ENCODE results near the gene FANCB. TPM values are rescaled to one million over a fixed set of nuclear protein-coding genes. Genes with fewer than 3 reads are reported as not detected.
A peak's percentile ranks its signal among the peaks of the same experiment; 100 is the strongest.

The FANCB gene
- total and polyA plus RNA-seq, 4 donors, result 0.07 to 6.2 (median 0.29) TPM

DNA sequence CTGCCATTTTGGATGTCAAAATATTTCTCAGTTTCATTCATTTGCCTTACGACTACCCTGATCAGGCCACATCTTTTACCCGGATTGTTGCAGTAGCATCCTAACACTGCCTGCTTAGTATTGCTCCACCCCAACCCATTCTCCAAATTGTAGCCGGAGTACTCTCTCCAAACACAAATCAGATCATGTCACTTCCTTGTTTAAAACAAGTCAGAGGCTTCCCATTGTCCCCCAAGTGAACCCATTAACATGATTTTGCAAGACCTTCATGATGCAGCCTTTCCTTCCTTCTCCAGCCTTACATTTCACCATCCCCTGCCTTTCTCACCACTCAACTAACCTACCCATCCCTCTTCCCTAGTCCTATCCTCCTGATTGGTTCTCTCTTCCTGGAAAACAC lies 53.1 kb downstream of the FANCB start:
- Histone ChIP-seq H3K9me3 (ENCODE audit: control insufficient read depth in 4 of 4, low read length in 3 of 4) (peaks cover 0 to 8% (median 2%) of the 10 kb centered on the region in 4 donors), H3K4me3 (ENCODE audit: low read depth in 1 of 3, low read length in 3 of 3) (peak overlapping the region in 1 of 3 donors; percentile 1), H3K27ac (ENCODE audit: low read depth in 1 of 2, low read length in 2 of 2) (no peak overlapping the region), H3K27me3 (ENCODE audit: control insufficient read depth in 4 of 4, insufficient read depth in 4 of 4, low read length in 3 of 4) (no peaks in the 10 kb centered on the region), H3K4me1 (ENCODE audit: control insufficient read depth in 4 of 4, insufficient read depth in 4 of 4, low read length in 3 of 4) (no peaks in the 10 kb centered on the region), H3K36me3 (ENCODE audit: control insufficient read depth in 4 of 4, insufficient read depth in 3 of 4, low read depth in 1 of 4, low read length in 3 of 4) (no peaks in the 10 kb centered on the region), H3K9ac (ENCODE audit: low read depth in 1 of 2, low read length in 2 of 2) (no peak overlapping the region)
- DNase-seq (ENCODE audit: low spot score), result no peak
- 62% methylated on average over 3 of the region's 3 CpGs for WGBS
- TF ChIP-seq TAF1 (conservative IDR thresholded peaks at IDR 0.05), result no peak

DNA sequence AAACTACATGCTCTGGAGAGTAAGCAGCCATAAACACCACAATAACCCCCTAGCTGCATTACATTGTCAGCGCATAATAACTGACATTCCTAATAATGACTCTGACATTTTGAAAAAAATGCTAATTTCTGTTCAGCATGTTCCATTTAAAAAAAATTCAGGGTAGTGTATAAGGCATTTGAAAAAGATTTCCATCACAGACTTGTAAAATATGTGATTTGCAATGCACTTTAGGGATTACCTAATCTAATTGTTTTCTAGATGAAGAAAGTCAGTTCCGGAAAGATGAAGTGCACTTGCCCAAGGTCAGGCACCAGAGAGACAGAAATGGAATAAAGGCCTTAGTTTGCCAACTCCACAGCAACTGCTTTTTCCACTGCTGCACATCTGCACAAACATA lies 55.3 kb downstream of the FANCB start:
- no peaks in the 10 kb centered on the region for H3K27me3 ChIP-seq (ENCODE audit: control insufficient read depth in 4 of 4, insufficient read depth in 4 of 4, low read length in 3 of 4)
- WGBS, result 86% methylated on average over 2 of the region's 2 CpGs
- DNase-seq (ENCODE audit: low spot score), result no peak
- TF ChIP-seq, protein P1, sequence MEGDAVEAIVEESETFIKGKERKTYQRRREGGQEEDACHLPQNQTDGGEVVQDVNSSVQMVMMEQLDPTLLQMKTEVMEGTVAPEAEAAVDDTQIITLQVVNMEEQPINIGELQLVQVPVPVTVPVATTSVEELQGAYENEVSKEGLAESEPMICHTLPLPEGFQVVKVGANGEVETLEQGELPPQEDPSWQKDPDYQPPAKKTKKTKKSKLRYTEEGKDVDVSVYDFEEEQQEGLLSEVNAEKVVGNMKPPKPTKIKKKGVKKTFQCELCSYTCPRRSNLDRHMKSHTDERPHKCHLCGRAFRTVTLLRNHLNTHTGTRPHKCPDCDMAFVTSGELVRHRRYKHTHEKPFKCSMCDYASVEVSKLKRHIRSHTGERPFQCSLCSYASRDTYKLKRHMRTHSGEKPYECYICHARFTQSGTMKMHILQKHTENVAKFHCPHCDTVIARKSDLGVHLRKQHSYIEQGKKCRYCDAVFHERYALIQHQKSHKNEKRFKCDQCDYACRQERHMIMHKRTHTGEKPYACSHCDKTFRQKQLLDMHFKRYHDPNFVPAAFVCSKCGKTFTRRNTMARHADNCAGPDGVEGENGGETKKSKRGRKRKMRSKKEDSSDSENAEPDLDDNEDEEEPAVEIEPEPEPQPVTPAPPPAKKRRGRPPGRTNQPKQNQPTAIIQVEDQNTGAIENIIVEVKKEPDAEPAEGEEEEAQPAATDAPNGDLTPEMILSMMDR (IDR thresholded peaks at IDR 0.05; ENCODE audit: low read depth, low read length, missing input control), result no peak
- TF ChIP-seq, protein P2, sequence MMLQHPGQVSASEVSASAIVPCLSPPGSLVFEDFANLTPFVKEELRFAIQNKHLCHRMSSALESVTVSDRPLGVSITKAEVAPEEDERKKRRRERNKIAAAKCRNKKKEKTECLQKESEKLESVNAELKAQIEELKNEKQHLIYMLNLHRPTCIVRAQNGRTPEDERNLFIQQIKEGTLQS (IDR thresholded peaks at IDR 0.05), result no peak
- TF ChIP-seq, protein P3, sequence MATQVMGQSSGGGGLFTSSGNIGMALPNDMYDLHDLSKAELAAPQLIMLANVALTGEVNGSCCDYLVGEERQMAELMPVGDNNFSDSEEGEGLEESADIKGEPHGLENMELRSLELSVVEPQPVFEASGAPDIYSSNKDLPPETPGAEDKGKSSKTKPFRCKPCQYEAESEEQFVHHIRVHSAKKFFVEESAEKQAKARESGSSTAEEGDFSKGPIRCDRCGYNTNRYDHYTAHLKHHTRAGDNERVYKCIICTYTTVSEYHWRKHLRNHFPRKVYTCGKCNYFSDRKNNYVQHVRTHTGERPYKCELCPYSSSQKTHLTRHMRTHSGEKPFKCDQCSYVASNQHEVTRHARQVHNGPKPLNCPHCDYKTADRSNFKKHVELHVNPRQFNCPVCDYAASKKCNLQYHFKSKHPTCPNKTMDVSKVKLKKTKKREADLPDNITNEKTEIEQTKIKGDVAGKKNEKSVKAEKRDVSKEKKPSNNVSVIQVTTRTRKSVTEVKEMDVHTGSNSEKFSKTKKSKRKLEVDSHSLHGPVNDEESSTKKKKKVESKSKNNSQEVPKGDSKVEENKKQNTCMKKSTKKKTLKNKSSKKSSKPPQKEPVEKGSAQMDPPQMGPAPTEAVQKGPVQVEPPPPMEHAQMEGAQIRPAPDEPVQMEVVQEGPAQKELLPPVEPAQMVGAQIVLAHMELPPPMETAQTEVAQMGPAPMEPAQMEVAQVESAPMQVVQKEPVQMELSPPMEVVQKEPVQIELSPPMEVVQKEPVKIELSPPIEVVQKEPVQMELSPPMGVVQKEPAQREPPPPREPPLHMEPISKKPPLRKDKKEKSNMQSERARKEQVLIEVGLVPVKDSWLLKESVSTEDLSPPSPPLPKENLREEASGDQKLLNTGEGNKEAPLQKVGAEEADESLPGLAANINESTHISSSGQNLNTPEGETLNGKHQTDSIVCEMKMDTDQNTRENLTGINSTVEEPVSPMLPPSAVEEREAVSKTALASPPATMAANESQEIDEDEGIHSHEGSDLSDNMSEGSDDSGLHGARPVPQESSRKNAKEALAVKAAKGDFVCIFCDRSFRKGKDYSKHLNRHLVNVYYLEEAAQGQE (IDR thresholded peaks at IDR 0.05), result no peak
- TF ChIP-seq EGR1 (IDR thresholded peaks at IDR 0.05; ENCODE audit: low read depth in 2 of 2) (no peak), HNF4G (IDR thresholded peaks at IDR 0.05) (no peak), FOXA1 (IDR thresholded peaks at IDR 0.05) (no peak), TAF1 (conservative IDR thresholded peaks at IDR 0.05) (no peak), JUND (IDR thresholded peaks at IDR 0.05) (no peak), RAD21 (IDR thresholded peaks at IDR 0.05) (no peak), YY1 (IDR thresholded peaks at IDR 0.05) (no peak), RXRA (IDR thresholded peaks at IDR 0.05) (no peak), SP1 (IDR thresholded peaks at IDR 0.05) (no peak), FOXA2 (IDR thresholded peaks at IDR 0.05) (no peak), HNF4A (conservative IDR thresholded peaks at IDR 0.05) (no peak), GABPA (IDR thresholded peaks at IDR 0.05 in 1 of 2, conservative IDR thresholded peaks at IDR 0.05 in 1 of 2) (no peak), NR2F2 (IDR thresholded peaks at IDR 0.05) (no peak)
- TF ChIP-seq, protein P4, sequence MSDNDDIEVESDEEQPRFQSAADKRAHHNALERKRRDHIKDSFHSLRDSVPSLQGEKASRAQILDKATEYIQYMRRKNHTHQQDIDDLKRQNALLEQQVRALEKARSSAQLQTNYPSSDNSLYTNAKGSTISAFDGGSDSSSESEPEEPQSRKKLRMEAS (IDR thresholded peaks at IDR 0.05), result no peak
- TF ChIP-seq, protein P5, sequence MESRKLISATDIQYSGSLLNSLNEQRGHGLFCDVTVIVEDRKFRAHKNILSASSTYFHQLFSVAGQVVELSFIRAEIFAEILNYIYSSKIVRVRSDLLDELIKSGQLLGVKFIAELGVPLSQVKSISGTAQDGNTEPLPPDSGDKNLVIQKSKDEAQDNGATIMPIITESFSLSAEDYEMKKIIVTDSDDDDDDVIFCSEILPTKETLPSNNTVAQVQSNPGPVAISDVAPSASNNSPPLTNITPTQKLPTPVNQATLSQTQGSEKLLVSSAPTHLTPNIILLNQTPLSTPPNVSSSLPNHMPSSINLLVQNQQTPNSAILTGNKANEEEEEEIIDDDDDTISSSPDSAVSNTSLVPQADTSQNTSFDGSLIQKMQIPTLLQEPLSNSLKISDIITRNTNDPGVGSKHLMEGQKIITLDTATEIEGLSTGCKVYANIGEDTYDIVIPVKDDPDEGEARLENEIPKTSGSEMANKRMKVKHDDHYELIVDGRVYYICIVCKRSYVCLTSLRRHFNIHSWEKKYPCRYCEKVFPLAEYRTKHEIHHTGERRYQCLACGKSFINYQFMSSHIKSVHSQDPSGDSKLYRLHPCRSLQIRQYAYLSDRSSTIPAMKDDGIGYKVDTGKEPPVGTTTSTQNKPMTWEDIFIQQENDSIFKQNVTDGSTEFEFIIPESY (IDR thresholded peaks at IDR 0.05), result no peak
- no peak overlapping the region for H3K4me3 ChIP-seq (ENCODE audit: low read depth in 1 of 3, low read length in 3 of 3)
- no peaks in the 10 kb centered on the region for H3K36me3 ChIP-seq (ENCODE audit: control insufficient read depth in 4 of 4, insufficient read depth in 3 of 4, low read depth in 1 of 4, low read length in 3 of 4)
- H3K27ac ChIP-seq (ENCODE audit: low read depth in 1 of 2, low read length in 2 of 2), result no peak overlapping the region
- H3K4me1 ChIP-seq (ENCODE audit: control insufficient read depth in 4 of 4, insufficient read depth in 4 of 4, low read length in 3 of 4), result no peaks in the 10 kb centered on the region
- H3K9me3 ChIP-seq (ENCODE audit: control insufficient read depth in 4 of 4, low read length in 3 of 4), result peaks cover 0 to 8% (median 2%) of the 10 kb centered on the region in 4 donors
- no peak overlapping the region for H3K9ac ChIP-seq (ENCODE audit: low read depth in 1 of 2, low read length in 2 of 2)

Data from liver (tissue), 9 donors.